ENCODE data around the gene HES7.

DNA sequence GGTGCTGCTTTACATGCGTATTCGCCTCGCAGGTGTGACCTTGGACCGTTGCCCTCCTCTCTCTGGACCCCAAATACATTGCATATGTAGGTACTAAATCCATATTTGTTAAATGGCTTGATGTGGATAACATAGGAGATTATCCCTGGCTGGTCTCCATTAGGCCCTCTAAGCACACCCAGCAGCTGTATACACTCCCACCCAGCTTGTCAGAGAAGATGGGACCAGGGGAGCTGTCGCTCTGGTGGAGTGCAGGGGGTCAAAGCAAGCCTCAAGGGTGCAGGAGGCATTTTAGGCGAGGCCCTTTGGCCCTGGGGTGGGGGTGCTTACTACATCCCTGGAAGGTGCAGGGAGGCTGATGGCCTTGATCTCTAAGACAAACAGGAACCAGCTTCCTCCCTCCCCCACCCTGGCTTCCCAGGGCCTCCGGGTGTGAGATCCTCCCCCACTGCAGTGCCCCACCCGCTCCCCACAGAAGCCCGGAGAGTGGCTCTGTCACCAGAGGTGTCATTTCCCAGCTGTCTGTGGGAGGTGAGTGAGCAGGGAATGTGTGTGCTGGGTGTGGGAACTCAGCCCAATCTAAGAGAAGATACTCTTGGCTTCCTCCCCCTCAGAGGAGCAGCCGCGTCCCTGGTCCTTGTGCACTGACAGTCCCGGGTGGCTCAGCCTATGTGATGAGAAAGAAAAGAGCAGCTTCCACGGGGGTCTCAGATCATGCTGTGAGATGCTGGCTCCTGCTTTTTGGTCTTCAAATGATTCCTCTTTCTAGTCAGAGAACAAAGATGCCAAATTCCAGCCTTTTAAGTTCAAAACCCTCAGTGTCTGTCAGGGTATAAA is 40.3 kb upstream of the HES7 start:
- TF ChIP-seq, protein P1, sequence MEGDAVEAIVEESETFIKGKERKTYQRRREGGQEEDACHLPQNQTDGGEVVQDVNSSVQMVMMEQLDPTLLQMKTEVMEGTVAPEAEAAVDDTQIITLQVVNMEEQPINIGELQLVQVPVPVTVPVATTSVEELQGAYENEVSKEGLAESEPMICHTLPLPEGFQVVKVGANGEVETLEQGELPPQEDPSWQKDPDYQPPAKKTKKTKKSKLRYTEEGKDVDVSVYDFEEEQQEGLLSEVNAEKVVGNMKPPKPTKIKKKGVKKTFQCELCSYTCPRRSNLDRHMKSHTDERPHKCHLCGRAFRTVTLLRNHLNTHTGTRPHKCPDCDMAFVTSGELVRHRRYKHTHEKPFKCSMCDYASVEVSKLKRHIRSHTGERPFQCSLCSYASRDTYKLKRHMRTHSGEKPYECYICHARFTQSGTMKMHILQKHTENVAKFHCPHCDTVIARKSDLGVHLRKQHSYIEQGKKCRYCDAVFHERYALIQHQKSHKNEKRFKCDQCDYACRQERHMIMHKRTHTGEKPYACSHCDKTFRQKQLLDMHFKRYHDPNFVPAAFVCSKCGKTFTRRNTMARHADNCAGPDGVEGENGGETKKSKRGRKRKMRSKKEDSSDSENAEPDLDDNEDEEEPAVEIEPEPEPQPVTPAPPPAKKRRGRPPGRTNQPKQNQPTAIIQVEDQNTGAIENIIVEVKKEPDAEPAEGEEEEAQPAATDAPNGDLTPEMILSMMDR (IDR thresholded peaks at IDR 0.05 in 2 of 3, conservative IDR thresholded peaks at IDR 0.05 in 1 of 3; ENCODE audit: insufficient read depth in 2 of 3, low read depth in 1 of 3, low read length in 3 of 3) = no peak
- TF ChIP-seq, protein P2, sequence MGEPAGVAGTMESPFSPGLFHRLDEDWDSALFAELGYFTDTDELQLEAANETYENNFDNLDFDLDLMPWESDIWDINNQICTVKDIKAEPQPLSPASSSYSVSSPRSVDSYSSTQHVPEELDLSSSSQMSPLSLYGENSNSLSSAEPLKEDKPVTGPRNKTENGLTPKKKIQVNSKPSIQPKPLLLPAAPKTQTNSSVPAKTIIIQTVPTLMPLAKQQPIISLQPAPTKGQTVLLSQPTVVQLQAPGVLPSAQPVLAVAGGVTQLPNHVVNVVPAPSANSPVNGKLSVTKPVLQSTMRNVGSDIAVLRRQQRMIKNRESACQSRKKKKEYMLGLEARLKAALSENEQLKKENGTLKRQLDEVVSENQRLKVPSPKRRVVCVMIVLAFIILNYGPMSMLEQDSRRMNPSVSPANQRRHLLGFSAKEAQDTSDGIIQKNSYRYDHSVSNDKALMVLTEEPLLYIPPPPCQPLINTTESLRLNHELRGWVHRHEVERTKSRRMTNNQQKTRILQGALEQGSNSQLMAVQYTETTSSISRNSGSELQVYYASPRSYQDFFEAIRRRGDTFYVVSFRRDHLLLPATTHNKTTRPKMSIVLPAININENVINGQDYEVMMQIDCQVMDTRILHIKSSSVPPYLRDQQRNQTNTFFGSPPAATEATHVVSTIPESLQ (CRISPR knock-in tag; IDR thresholded peaks at IDR 0.05) = no peak
- TF ChIP-seq, protein P3, sequence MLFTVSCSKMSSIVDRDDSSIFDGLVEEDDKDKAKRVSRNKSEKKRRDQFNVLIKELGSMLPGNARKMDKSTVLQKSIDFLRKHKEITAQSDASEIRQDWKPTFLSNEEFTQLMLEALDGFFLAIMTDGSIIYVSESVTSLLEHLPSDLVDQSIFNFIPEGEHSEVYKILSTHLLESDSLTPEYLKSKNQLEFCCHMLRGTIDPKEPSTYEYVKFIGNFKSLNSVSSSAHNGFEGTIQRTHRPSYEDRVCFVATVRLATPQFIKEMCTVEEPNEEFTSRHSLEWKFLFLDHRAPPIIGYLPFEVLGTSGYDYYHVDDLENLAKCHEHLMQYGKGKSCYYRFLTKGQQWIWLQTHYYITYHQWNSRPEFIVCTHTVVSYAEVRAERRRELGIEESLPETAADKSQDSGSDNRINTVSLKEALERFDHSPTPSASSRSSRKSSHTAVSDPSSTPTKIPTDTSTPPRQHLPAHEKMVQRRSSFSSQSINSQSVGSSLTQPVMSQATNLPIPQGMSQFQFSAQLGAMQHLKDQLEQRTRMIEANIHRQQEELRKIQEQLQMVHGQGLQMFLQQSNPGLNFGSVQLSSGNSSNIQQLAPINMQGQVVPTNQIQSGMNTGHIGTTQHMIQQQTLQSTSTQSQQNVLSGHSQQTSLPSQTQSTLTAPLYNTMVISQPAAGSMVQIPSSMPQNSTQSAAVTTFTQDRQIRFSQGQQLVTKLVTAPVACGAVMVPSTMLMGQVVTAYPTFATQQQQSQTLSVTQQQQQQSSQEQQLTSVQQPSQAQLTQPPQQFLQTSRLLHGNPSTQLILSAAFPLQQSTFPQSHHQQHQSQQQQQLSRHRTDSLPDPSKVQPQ (CRISPR knock-in tag; IDR thresholded peaks at IDR 0.05; ENCODE audit: borderline replicate concordance) = no peak
- TF ChIP-seq, protein P4, sequence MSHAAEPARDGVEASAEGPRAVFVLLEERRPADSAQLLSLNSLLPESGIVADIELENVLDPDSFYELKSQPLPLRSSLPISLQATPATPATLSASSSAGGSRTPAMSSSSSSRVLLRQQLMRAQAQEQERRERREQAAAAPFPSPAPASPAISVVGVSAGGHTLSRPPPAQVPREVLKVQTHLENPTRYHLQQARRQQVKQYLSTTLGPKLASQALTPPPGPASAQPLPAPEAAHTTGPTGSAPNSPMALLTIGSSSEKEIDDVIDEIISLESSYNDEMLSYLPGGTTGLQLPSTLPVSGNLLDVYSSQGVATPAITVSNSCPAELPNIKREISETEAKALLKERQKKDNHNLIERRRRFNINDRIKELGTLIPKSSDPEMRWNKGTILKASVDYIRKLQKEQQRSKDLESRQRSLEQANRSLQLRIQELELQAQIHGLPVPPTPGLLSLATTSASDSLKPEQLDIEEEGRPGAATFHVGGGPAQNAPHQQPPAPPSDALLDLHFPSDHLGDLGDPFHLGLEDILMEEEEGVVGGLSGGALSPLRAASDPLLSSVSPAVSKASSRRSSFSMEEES (CRISPR knock-in tag; IDR thresholded peaks at IDR 0.05) = no peak
- TF ChIP-seq POLR2AphosphoS5 (IDR thresholded peaks at IDR 0.05; ENCODE audit: control insufficient read depth, insufficient read depth, low read depth, low read length) (no peak; the same call in 1 of the 2 replicates), LARP7 (IDR thresholded peaks at IDR 0.05) (no peak), CBFB (CRISPR knock-in tag; IDR thresholded peaks at IDR 0.05) (no peak), JUN (IDR thresholded peaks at IDR 0.05; ENCODE audit: borderline replicate concordance, low read depth, low read length) (no peak), JUN (CRISPR knock-in tag; IDR thresholded peaks at IDR 0.05; ENCODE audit: borderline replicate concordance) (no peak)

All from K562 (cell line).